HCT116 (cell line): ENCODE results near the gene ERN1. TPM values are rescaled to one million over a fixed set of nuclear protein-coding genes. Genes with fewer than 3 reads are reported as not detected.

Experiments
- ATAC-seq: fragments of 200-7000 bp; cut with Tn5 transposase; 2 replicates; pipeline ENCODE4 v1.9.1; 2020; ENCODE audit warnings: mild to moderate bottlenecking, moderate library complexity
- BruUV-seq: library from RNA; stranded (reverse); fragments of 400-500 nt; replicated peaks from 2 replicates; lab custom pipeline; 2021; lab: Mats Ljungman, UMichigan
- CTCF ChIA-PET: fragments of 300-600 bp; sonication (Branson Sonifier 250); formaldehyde crosslinking; loops from one replicate; lab custom pipeline; 2021; ENCODE audit warnings: antibody characterized with exemption; lab: Charles Lee
- POLR2A ChIA-PET: fragments of 300-600, 350-600 bp; sonication (Branson Sonifier 250); formaldehyde crosslinking; loops from one replicate; lab custom pipeline; 2021; ENCODE audit warnings: antibody characterized with exemption; lab: Charles Lee
- RAD21 ChIA-PET, 2 experiments: fragments of 300-600 bp; sonication (Branson Sonifier 250); formaldehyde crosslinking; loops; one replicate each; lab custom pipeline; 2023; ENCODE audit warnings: low total read pairs in 2 of 2; ENCODE audit not compliant: uncharacterized antibody in 2 of 2, unreplicated experiment in 2 of 2, low non-redundant PET in 1 of 2; lab: Charles Lee
- DNase-seq: peaks from one replicate; pipeline ENCODE4 v3.0.0-alpha.2; 2010; ENCODE audit warnings: low read depth, low spot score
- H2AFZ ChIP-seq: fragments of 200-600 bp; shearing (Covaris generic), sonication (generic); 2 replicates; pipeline ENCODE4 v1.6.1; 2017; ENCODE audit warnings: low read depth, mixed run types, mixed read lengths, antibody characterized with exemption, low read length; ENCODE audit not compliant: poor library complexity, severe bottlenecking
- H3K27ac ChIP-seq: 2 replicates; pipeline ENCODE4 v1.5.1; 2012; ENCODE audit warnings: low read depth, low read length
- H3K27me3 ChIP-seq: fragments of 200-600 bp; sonication (generic); 2 replicates; pipeline ENCODE4 v1.6.1; 2016; ENCODE audit warnings: mixed run types, low read length, mixed read lengths; ENCODE audit not compliant: insufficient read depth
- H3K36me3 ChIP-seq, 2 experiments: fragments of 200-500 bp in 1 of 2; fragments of 200-600 bp in 1 of 2; sonication (Bioruptor generic) in 1 of 2; sonication (generic) in 1 of 2; 2 replicates each; pipeline versions ENCODE4 v1.5.1 to v1.6.1; 2014 to 2016; ENCODE audit warnings: low read length in 2 of 2, inconsistent platforms in 1 of 2, mixed read lengths in 1 of 2, mixed run types in 1 of 2; ENCODE audit not compliant: insufficient read depth in 2 of 2, control insufficient read depth in 1 of 2
- H3K4me1 ChIP-seq, 2 experiments: fragments of 200-600 bp in 1 of 2; sonication (generic) in 1 of 2; 2 replicates each; pipeline versions ENCODE4 v1.5.1 to v1.6.1; 2012 to 2017; ENCODE audit warnings: low read length in 2 of 2, inconsistent platforms in 1 of 2, mild to moderate bottlenecking in 1 of 2, mixed read lengths in 1 of 2, mixed run types in 1 of 2, moderate library complexity in 1 of 2; ENCODE audit not compliant: insufficient read depth in 2 of 2, control insufficient read depth in 1 of 2
- H3K4me2 ChIP-seq: fragments of 200-600 bp; sonication (generic); 2 replicates; pipeline ENCODE4 v1.6.1; 2017; ENCODE audit warnings: mixed run types, low read length, mixed read lengths
- H3K4me3 ChIP-seq, 2 experiments: fragments of 200-600 bp in 1 of 2; sonication (generic) in 1 of 2; replicated peaks in 1 of 2; 2 replicates each; pipeline ENCODE4 v1.5.1; 2011 to 2016; ENCODE audit warnings: low read length in 2 of 2, control low read depth in 1 of 2, low read depth in 1 of 2, mild to moderate bottlenecking in 1 of 2, mixed read lengths in 1 of 2, mixed run types in 1 of 2
- H3K79me2 ChIP-seq: fragments of 200-600 bp; sonication (generic); 2 replicates; pipeline ENCODE4 v1.6.1; 2017; ENCODE audit warnings: mild to moderate bottlenecking, mixed run types, low read length, moderate library complexity, mixed read lengths; ENCODE audit not compliant: insufficient read depth
- H3K9ac ChIP-seq: fragments of 200-600 bp; sonication (generic); 2 replicates; pipeline ENCODE4 v1.6.1; 2016; ENCODE audit warnings: low read length, mixed read lengths
- H3K9me2 ChIP-seq: fragments of 200-600 bp; sonication (generic), shearing (Covaris generic); 2 replicates; pipeline ENCODE4 v1.6.1; 2017; ENCODE audit warnings: mixed run types, mild to moderate bottlenecking, moderate library complexity; ENCODE audit not compliant: insufficient read depth
- H3K9me3 ChIP-seq, 2 experiments: fragments of 200-500 bp in 1 of 2; fragments of 200-600 bp in 1 of 2; sonication (Bioruptor generic) in 1 of 2; sonication (generic) in 1 of 2; 2 replicates each; pipeline ENCODE4 v1.6.1; 2014 to 2017; ENCODE audit warnings: low read length in 2 of 2, mixed read lengths in 2 of 2, inconsistent platforms in 1 of 2, low read depth in 1 of 2, mild to moderate bottlenecking in 1 of 2, mixed run types in 1 of 2, moderate library complexity in 1 of 2; ENCODE audit not compliant: control insufficient read depth in 1 of 2, insufficient read depth in 1 of 2
- H4K20me1 ChIP-seq: fragments of 200-600 bp; sonication (generic), shearing (Covaris generic); 2 replicates; pipeline ENCODE4 v1.6.1; 2017; ENCODE audit warnings: mixed run types, mild to moderate bottlenecking, moderate library complexity; ENCODE audit not compliant: insufficient read depth
- EZH2phosphoT487 ChIP-seq: fragments of 200-600 bp; IDR thresholded peaks from 2 replicates; pipeline ENCODE4 v1.6.1; 2018; ENCODE audit warnings: antibody characterized with exemption, borderline replicate concordance
- MAX ChIP-seq: IDR thresholded peaks from 2 replicates; pipeline ENCODE4 v1.6.1; 2012
- POLR2A ChIP-seq: IDR thresholded peaks from 2 replicates; pipeline ENCODE4 v1.7.0; 2011; ENCODE audit warnings: borderline replicate concordance; ENCODE audit not compliant: insufficient read depth, insufficient read length; ENCODE audit errors: extremely low read depth
- REST ChIP-seq: IDR thresholded peaks from 2 replicates; pipeline ENCODE4 v1.6.1; 2012; ENCODE audit warnings: low read depth
- SRF ChIP-seq: IDR thresholded peaks from 2 replicates; pipeline ENCODE4 v1.6.1; 2012; ENCODE audit warnings: low read depth
- TCF7L2 ChIP-seq: IDR thresholded peaks from 2 replicates; pipeline ENCODE4 v1.7.0; 2011; ENCODE audit warnings: borderline replicate concordance, inconsistent platforms; ENCODE audit not compliant: insufficient read depth, insufficient read length; ENCODE audit errors: extremely low read depth
- ZNF274 ChIP-seq: fragments of 200-500 bp; sonication (Bioruptor generic); IDR thresholded peaks from 2 replicates; pipeline ENCODE4 v1.6.1; 2014; ENCODE audit warnings: mild to moderate bottlenecking, low read depth, low read length, inconsistent platforms
- intact Hi-C: fragments of 100-400 bp; cut with micrococcal nuclease; formaldehyde crosslinking; loops from 2 replicates; pipeline ENCODE4 v1.10.0; 2022
- total RNA-seq: library from RNA; stranded (reverse); gene quantifications from one replicate; pipeline ENCODE4 v1.2.1, GENCODE V29; 2021; ENCODE audit not compliant: unreplicated experiment

ERN1 gene
- total RNA-seq, 1 experiment from 2014 or later = 28.2 TPM

GRCh38 chr17:64109400-64109799 lies 20.5 kb downstream of the ERN1 start:
- POLR2A ChIA-PET = no interaction called here

GRCh38 chr17:64107500-64108236 lies 22.3 kb downstream of the ERN1 start:
- H3K27ac ChIP-seq = no peak overlapping the region
- H3K4me2 ChIP-seq = no peak overlapping the region
- RAD21 ChIA-PET = no interaction called here
- H3K79me2 ChIP-seq = peaks cover 9% of the 10 kb centered on the region; the same call in 1 of the 2 replicates
- H4K20me1 ChIP-seq = no peaks in the 10 kb centered on the region
- intact Hi-C loops = no loop called here
- no peak for ATAC-seq
- CTCF ChIA-PET = no interaction called here
- no peak overlapping the region for H2AFZ ChIP-seq
- TF ChIP-seq REST (no peak), SRF (no peak)
- TF ChIP-seq, all 23 proteins: peak for 0
- no peaks in the 10 kb centered on the region for H3K27me3 ChIP-seq
- no peak for DNase-seq
- H3K36me3 ChIP-seq = no peaks in the 10 kb centered on the region
- H3K9me2 ChIP-seq = no peaks in the 10 kb centered on the region
- no TSS peak for BruUV-seq
- no peak overlapping the region for H3K9ac ChIP-seq
- no peaks in the 10 kb centered on the region for H3K9me3 ChIP-seq
- no peak overlapping the region for H3K4me3 ChIP-seq
- POLR2A ChIA-PET = no interaction called here
- H3K4me1 ChIP-seq = peaks cover 22 to 39% of the 10 kb centered on the region in 2 experiments

More at GRCh38 chr17:64109400-64109799, 20.5 kb downstream of the ERN1 start:
- DNase-seq = no peak
- H3K9me3 ChIP-seq = no peaks in the 10 kb centered on the region
- H3K4me1 ChIP-seq = peaks cover 7 to 21% of the 10 kb centered on the region in 2 experiments; a peak in 3 of 4 replicates
- H3K27ac ChIP-seq = no peak overlapping the region
- no TSS peak for BruUV-seq
- intact Hi-C loops = no loop called here
- TF ChIP-seq TCF7L2 = no peak
- TF ChIP-seq ZNF274 = no peak
- no peak for TF ChIP-seq MAX
- no peak for TF ChIP-seq EZH2phosphoT487
- TF ChIP-seq POLR2A = no peak
- no peak overlapping the region for H2AFZ ChIP-seq
- H3K9ac ChIP-seq = no peak overlapping the region
- H3K79me2 ChIP-seq = peaks cover 9% of the 10 kb centered on the region; the same call in 1 of the 2 replicates
- H3K9me2 ChIP-seq = no peaks in the 10 kb centered on the region
- no peaks in the 10 kb centered on the region for H3K36me3 ChIP-seq
- H3K4me2 ChIP-seq = no peak overlapping the region
- RAD21 ChIA-PET = no interaction called here
- no peak for ATAC-seq
- no peaks in the 10 kb centered on the region for H3K27me3 ChIP-seq
- CTCF ChIA-PET = interaction anchor here (2.1 kb wide), 1 partner anchor 24 kb away, joined by 6 read pairs; no protein-coding TSS in a partner anchor
- no peaks in the 10 kb centered on the region for H4K20me1 ChIP-seq
- H3K4me3 ChIP-seq = no peak overlapping the region
